Cortex of kidney (tissue), 1 donor: ENCODE results near the gene RUNX1.

Experiments
- DNase-seq: peaks from one replicate; lab custom pipeline; 2025; lab: John Stamatoyannopoulos, UW

The RUNX1 gene

GRCh38 chr21:34880401-34880800 is 168.7 kb downstream of the RUNX1 start:
- no peak for DNase-seq

GRCh38 chr21:34878940-34879339 is 170.2 kb downstream of the RUNX1 start:
- DNase-seq = no peak

- DNase-seq = no peak
Observed at GRCh38 chr21:34878501-34878900, 170.6 kb downstream of the RUNX1 start.

- no peak for DNase-seq
Observed at GRCh38 chr21:34877485-34878128, 171.5 kb downstream of the RUNX1 start.

- no peak for DNase-seq
Observed at GRCh38 chr21:34875830-34876229, 173.3 kb downstream of the RUNX1 start.

GRCh38 chr21:34874684-34875513 is 174.2 kb downstream of the RUNX1 start:
- no peak for DNase-seq

GRCh38 chr21:34871026-34871908 is 177.8 kb downstream of the RUNX1 start:
- DNase-seq = no peak

GRCh38 chr21:34870246-34870645 is 178.9 kb downstream of the RUNX1 start:
- DNase-seq = no peak

- no peak for DNase-seq
Observed at GRCh38 chr21:34869545-34869944, 179.6 kb downstream of the RUNX1 start.

GRCh38 chr21:34867785-34868184 is 181.3 kb downstream of the RUNX1 start:
- no peak for DNase-seq

- DNase-seq = no peak
Observed at GRCh38 chr21:34865400-34866241, 183.5 kb downstream of the RUNX1 start.

GRCh38 chr21:34864370-34865149 is 184.5 kb downstream of the RUNX1 start:
- no peak for DNase-seq

GRCh38 chr21:34862951-34863350 is 186.2 kb downstream of the RUNX1 start:
- DNase-seq = no peak

GRCh38 chr21:34861258-34861657 is 187.8 kb downstream of the RUNX1 start:
- no peak for DNase-seq

- no peak for DNase-seq
Observed at GRCh38 chr21:34859976-34860653, 189.0 kb downstream of the RUNX1 start.

- DNase-seq = no peak
Observed at GRCh38 chr21:34858559-34858958, 190.5 kb downstream of the RUNX1 start.

GRCh38 chr21:34857874-34858273 is 191.2 kb downstream of the RUNX1 start:
- no peak for DNase-seq

GRCh38 chr21:34857122-34857713 is 191.9 kb downstream of the RUNX1 start:
- DNase-seq = no peak

GRCh38 chr21:34852448-34852847 is 196.7 kb downstream of the RUNX1 start:
- no peak for DNase-seq
